ENCODE results near the gene PLXNA2.

- no peak for TF ChIP-seq CTCF (IDR thresholded peaks at IDR 0.05)
- TF ChIP-seq MXI1 (IDR thresholded peaks at IDR 0.05; ENCODE audit: low read depth, low read length): no peak
- TF ChIP-seq REST (IDR thresholded peaks at IDR 0.05; ENCODE audit: low read depth, low read length): no peak
- TF ChIP-seq TEAD4 (IDR thresholded peaks at IDR 0.05; ENCODE audit: borderline replicate concordance, insufficient read depth): no peak
- TF ChIP-seq TAF1 (IDR thresholded peaks at IDR 0.05; ENCODE audit: borderline replicate concordance, low read depth, low read length): no peak
- TF ChIP-seq RAD21 (IDR thresholded peaks at IDR 0.05; ENCODE audit: low read length): no peak
- no peak for TF ChIP-seq FOXM1 (IDR thresholded peaks at IDR 0.05; ENCODE audit: low read depth)
- TF ChIP-seq POLR2AphosphoS5 (IDR thresholded peaks at IDR 0.05; ENCODE audit: low read depth, low read length): no peak
- TF ChIP-seq RCOR1 (IDR thresholded peaks at IDR 0.05; ENCODE audit: low read length): no peak
- no peak for TF ChIP-seq EP300 (IDR thresholded peaks at IDR 0.05; ENCODE audit: borderline replicate concordance in 1 of 2, low read depth in 1 of 2, low read length in 1 of 2)
- TF ChIP-seq SMC3 (IDR thresholded peaks at IDR 0.05; ENCODE audit: low read depth, low read length): no peak
Measured at GRCh38 chr1:208030288-208031091, 213.7 kb downstream of the PLXNA2 start.

Measured in SK-N-SH (cell line).